ENCODE results near the gene C11orf68.

GRCh38 chr11:65925397-65925796 is 6.5 kb upstream of the C11orf68 start:
- no peak for TF ChIP-seq CTCF (IDR thresholded peaks at IDR 0.05)
- TF ChIP-seq POLR2A (IDR thresholded peaks at IDR 0.05) = no peak
